HepG2 (cell line): ENCODE data around the gene TMEM221. TPM values are rescaled to one million over a fixed set of nuclear protein-coding genes. Genes with fewer than 3 reads are reported as not detected.

Experiments
- ARNT2 ChIP-seq: sonication (generic); formaldehyde crosslinking; IDR thresholded peaks from 2 replicates; pipeline ENCODE4 v1.8.0; 2022; ENCODE audit warnings: mild to moderate bottlenecking, low read depth, missing genetic modification reagents, moderate library complexity
- ATF7 ChIP-seq, 2 experiments: fragments of 450-650 bp in 1 of 2; sonication (generic) in 1 of 2; formaldehyde crosslinking in 1 of 2; IDR thresholded peaks; 2 replicates each; pipeline versions ENCODE4 v1.4.0 to v1.6.1; 2016 to 2020; ENCODE audit warnings: antibody characterized with exemption in 1 of 2, mild to moderate bottlenecking in 1 of 2, missing genetic modification reagents in 1 of 2
- DMAP1 ChIP-seq: IDR thresholded peaks from 2 replicates; pipeline ENCODE4 v1.6.1; 2016
- FLYWCH1 ChIP-seq: sonication (generic); formaldehyde crosslinking; IDR thresholded peaks from 2 replicates; pipeline ENCODE4 v1.8.1; 2023; ENCODE audit warnings: mild to moderate bottlenecking, missing genetic modification reagents
- MXI1 ChIP-seq: IDR thresholded peaks from 3 replicates; pipeline ENCODE4 v1.6.1; 2012; ENCODE audit warnings: low read depth, low read length, inconsistent platforms, borderline replicate concordance
- NR2F6 ChIP-seq, 2 experiments: IDR thresholded peaks; 2 replicates each; pipeline ENCODE4 v1.6.1; 2016; ENCODE audit warnings: antibody characterized with exemption in 1 of 2, mild to moderate bottlenecking in 1 of 2
- YEATS4 ChIP-seq: sonication (generic); formaldehyde crosslinking; IDR thresholded peaks from 2 replicates; pipeline ENCODE4 v1.4.0; 2020; ENCODE audit warnings: missing genetic modification reagents, borderline replicate concordance
- ZNF501 ChIP-seq: sonication (generic); formaldehyde crosslinking; IDR thresholded peaks from 2 replicates; pipeline ENCODE4 v1.5.1; 2020; ENCODE audit warnings: mild to moderate bottlenecking, moderate library complexity, missing genetic modification reagents
- ZNF546 ChIP-seq: sonication (generic); formaldehyde crosslinking; conservative IDR thresholded peaks from 2 replicates; pipeline ENCODE4 v1.8.1; 2023; ENCODE audit warnings: mild to moderate bottlenecking, missing genetic modification reagents
- ZNF614 ChIP-seq: IDR thresholded peaks from 2 replicates; pipeline ENCODE4 v1.6.1; 2018; ENCODE audit warnings: missing biosample characterization, missing genetic modification reagents, inconsistent platforms, borderline replicate concordance
- ZNF629 ChIP-seq: sonication (generic); formaldehyde crosslinking; conservative IDR thresholded peaks from 2 replicates; pipeline ENCODE4 v1.5.0; 2020; ENCODE audit warnings: missing genetic modification reagents
- ZNF777 ChIP-seq: sonication (generic); formaldehyde crosslinking; IDR thresholded peaks from 2 replicates; pipeline ENCODE4 v1.4.0; 2020; ENCODE audit warnings: missing genetic modification reagents
- polyA plus RNA-seq, 8 experiments: library from polyadenylated mRNA; depleted of rRNA in 3 of 8; stranded (reverse) in 7 of 8; unstranded in 1 of 8; fragments of >200 nt; fragmentation: Illumina TruSeq in 4 of 8; extraction: Trizol in 4 of 8; gene quantifications; 2 replicates each; pipeline versions ENCODE4 v1.2.1 to v1.2.3, GENCODE V29; 2011 to 2016; ENCODE audit warnings: low read depth in 4 of 8, missing spikeins in 1 of 8, mixed read lengths in 1 of 8; ENCODE audit not compliant: insufficient read depth in 1 of 8
- total RNA-seq, 5 experiments: library from RNA; depleted of rRNA; stranded (reverse); fragments of >200 nt; fragmentation: Illumina TruSeq; extraction: Trizol; gene quantifications; 2 replicates each; pipeline ENCODE4 v1.2.3, GENCODE V29; 2016; ENCODE audit warnings: low read depth in 1 of 5
- TF ChIP-seq, protein P1 (sequence below): sonication (generic); formaldehyde crosslinking; IDR thresholded peaks from 2 replicates; pipeline ENCODE4 v1.9.0; 2021; ENCODE audit warnings: missing genetic modification reagents, mild to moderate bottlenecking, borderline replicate concordance
- TF ChIP-seq, protein P2 (sequence below): sonication (generic); formaldehyde crosslinking; IDR thresholded peaks from 2 replicates; pipeline ENCODE4 v1.5.0; 2020; ENCODE audit warnings: mild to moderate bottlenecking, missing genetic modification reagents
- TF ChIP-seq, protein P3 (sequence below): sonication (generic); formaldehyde crosslinking; IDR thresholded peaks from 2 replicates; pipeline ENCODE4 v1.4.0; 2020; ENCODE audit warnings: missing genetic modification reagents, low read depth, mild to moderate bottlenecking, borderline replicate concordance
- TF ChIP-seq, protein P4 (sequence below): sonication (generic); IDR thresholded peaks from 2 replicates; pipeline ENCODE4 v1.6.1; 2016; ENCODE audit warnings: low read depth, borderline replicate concordance

Gene TMEM221
- total and polyA plus RNA-seq, 2 of the 13 experiments (the other 11 are each of a cell fraction or from before 2014, with no cell fraction given) = 0.33 to 0.77 TPM

DNA sequence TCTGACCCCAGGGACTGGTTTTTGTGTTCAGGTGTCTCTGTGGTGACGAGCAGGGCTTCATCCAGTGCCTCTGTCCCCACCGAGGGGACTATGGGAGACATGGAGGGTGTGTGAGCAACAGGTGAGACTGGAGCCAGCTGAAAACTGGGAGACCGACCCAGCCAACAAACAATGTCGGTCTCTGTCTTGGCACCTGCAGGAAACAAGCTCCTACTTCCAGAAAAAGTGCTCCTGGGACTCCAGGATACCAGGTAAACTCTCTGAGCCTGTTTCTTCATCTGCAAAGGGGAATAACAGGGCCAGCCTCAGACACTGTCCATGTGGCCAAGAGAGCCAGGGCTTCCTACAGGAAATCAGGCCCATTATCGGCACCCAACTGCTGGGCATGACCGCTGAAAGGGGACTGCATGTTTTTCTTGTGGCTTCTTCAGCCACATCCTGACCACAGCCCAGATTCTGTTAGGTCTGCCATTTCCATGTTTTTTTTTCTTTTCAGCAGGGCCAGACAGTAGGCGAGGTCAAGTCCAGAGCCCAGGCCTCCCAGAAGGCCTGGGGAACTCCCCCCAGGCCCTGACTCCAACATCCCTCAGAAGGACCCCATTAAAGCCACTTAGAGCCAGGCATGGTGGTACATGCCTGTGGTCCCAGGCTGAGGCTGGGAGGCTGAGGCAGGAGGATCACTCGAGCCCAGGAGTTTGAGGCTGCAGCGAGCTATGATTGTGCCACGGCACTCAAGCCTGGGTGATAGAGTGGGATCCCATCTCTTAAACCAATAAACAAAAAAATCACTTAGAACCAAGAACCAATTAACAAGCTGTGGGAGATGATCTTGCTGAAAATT is 42.2 kb downstream of the TMEM221 start (continued):
- TF ChIP-seq, protein P1, sequence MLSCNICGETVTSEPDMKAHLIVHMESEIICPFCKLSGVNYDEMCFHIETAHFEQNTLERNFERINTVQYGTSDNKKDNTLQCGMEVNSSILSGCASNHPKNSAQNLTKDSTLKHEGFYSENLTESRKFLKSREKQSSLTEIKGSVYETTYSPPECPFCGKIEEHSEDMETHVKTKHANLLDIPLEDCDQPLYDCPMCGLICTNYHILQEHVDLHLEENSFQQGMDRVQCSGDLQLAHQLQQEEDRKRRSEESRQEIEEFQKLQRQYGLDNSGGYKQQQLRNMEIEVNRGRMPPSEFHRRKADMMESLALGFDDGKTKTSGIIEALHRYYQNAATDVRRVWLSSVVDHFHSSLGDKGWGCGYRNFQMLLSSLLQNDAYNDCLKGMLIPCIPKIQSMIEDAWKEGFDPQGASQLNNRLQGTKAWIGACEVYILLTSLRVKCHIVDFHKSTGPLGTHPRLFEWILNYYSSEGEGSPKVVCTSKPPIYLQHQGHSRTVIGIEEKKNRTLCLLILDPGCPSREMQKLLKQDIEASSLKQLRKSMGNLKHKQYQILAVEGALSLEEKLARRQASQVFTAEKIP = no peak
- TF ChIP-seq ZNF777 (CRISPR knock-in tag) = 0 out of 2 replicates have a peak, but pooled peaks have one; percentile 16
- TF ChIP-seq ZNF629 (CRISPR knock-in tag) = 0 out of 2 replicates have a peak, but pooled peaks have one; percentile 2
- TF ChIP-seq ARNT2 (CRISPR knock-in tag) = no peak
- 0 out of 2 replicates have a peak, but pooled peaks have one; percentile 44 for TF ChIP-seq ZNF546 (CRISPR knock-in tag)
- TF ChIP-seq, protein P2, sequence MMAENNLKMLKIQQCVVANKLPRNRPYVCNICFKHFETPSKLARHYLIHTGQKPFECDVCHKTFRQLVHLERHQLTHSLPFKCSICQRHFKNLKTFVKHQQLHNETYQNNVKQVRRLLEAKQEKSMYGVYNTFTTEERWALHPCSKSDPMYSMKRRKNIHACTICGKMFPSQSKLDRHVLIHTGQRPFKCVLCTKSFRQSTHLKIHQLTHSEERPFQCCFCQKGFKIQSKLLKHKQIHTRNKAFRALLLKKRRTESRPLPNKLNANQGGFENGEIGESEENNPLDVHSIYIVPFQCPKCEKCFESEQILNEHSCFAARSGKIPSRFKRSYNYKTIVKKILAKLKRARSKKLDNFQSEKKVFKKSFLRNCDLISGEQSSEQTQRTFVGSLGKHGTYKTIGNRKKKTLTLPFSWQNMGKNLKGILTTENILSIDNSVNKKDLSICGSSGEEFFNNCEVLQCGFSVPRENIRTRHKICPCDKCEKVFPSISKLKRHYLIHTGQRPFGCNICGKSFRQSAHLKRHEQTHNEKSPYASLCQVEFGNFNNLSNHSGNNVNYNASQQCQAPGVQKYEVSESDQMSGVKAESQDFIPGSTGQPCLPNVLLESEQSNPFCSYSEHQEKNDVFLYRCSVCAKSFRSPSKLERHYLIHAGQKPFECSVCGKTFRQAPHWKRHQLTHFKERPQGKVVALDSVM = peak; percentile 95
- 0 out of 3 replicates have a peak, but pooled peaks have one; percentile 13 for TF ChIP-seq MXI1
- peak; percentile 41; the same call in 1 of the 2 replicates for TF ChIP-seq DMAP1 (CRISPR knock-in tag)
- TF ChIP-seq ZNF614 = peak; percentile 4; the same call in 1 of the 2 replicates
- 0 out of 2 replicates have a peak, but pooled peaks have one; percentile 7 for TF ChIP-seq YEATS4 (CRISPR knock-in tag)
- 0 out of 2 replicates have a peak, but pooled peaks have one; percentile 25 for TF ChIP-seq FLYWCH1 (CRISPR knock-in tag)
- 0 out of 2 replicates have a peak, but pooled peaks have one; percentile 8 for TF ChIP-seq NR2F6 (IDR thresholded peaks at IDR 0.05)
- TF ChIP-seq NR2F6 (CRISPR knock-in tag; IDR thresholded peaks at IDR 0.05) = no peak
- TF ChIP-seq, protein P3, sequence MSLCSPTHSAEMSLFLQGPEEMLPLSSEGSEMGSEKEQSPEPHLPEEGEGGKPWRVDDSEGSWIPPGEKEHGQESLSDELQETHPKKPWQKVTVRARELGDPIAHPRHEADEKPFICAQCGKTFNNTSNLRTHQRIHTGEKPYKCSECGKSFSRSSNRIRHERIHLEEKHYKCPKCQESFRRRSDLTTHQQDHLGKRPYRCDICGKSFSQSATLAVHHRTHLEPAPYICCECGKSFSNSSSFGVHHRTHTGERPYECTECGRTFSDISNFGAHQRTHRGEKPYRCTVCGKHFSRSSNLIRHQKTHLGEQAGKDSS (CRISPR knock-in tag) = 0 out of 2 replicates have a peak, but pooled peaks have one; percentile 3
- peak; percentile 52; the same call in 1 of the 2 replicates for TF ChIP-seq ZNF501 (CRISPR knock-in tag)
- TF ChIP-seq, protein P4, sequence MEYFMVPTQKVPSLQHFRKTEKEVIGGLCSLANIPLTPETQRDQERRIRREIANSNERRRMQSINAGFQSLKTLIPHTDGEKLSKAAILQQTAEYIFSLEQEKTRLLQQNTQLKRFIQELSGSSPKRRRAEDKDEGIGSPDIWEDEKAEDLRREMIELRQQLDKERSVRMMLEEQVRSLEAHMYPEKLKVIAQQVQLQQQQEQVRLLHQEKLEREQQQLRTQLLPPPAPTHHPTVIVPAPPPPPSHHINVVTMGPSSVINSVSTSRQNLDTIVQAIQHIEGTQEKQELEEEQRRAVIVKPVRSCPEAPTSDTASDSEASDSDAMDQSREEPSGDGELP = peak; percentile 16; the same call in 1 of the 2 replicates
- no peak for TF ChIP-seq ATF7 (IDR thresholded peaks at IDR 0.05)
- 0 out of 2 replicates have a peak, but pooled peaks have one; percentile 35 for TF ChIP-seq ATF7 (CRISPR knock-in tag; IDR thresholded peaks at IDR 0.05)
